GM18861 (cell line): ENCODE data around the gene IL36B.
"Not testable (repeated sequence)": the region's sequence is repeated elsewhere in the genome, so short reads cannot be mapped to it uniquely, and the experiment has no call there.

Source experiments
- ATAC-seq: cut with Tn5 transposase; IDR thresholded peaks from one replicate; pipeline ENCODE4 v1.9.1; 2021; ENCODE audit not compliant: unreplicated experiment

Gene IL36B

DNA sequence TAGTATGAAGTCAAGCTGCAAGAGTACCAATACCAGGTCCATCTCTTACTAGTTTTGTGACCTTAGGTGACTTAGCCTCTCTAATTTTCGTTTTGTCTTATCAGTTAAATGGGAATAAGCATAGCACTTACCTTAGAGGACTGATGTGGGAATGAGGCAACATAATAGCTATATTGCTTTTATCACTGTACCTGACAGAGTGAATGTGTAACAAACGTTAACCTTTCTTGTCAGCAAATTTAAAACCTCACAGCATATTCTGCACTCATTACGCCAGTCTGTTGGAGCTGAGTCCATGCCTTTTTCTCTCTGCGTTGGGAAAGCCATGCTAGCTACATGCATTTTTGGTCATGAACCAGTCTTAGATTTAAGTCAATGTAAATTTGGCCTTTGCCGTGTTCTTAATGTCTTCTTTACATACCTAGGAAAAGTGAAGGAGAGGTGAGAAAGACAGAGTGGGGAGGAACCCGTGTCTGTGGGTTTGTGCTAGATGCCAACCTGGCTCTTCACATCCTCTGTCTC, at the start of gene IL36B:
Gene IL36B, minus strand, starts transcription at position 472 of the 522 bp plus-strand sequence.
- no peak for ATAC-seq

DNA sequence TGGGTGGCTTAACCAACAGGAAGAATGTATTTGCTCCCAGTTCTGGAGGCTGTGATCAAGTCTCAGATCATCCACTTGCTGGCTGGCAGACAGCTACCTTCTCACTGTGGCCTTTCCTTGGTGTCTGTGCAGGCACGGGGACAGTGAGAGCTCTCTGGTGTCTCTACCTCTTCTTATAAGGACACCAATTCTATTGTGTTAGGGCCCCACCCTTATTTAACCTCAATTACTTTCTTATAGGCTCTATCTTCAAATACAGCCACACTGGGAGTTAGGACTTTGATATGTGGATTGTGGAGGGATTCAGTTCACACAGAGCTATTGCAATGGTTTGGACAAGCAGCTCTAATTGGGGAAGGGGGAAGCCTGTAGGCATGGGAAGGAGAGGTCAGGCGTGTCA, 49.5 kb upstream of the IL36B start:
- ATAC-seq: no peak

DNA sequence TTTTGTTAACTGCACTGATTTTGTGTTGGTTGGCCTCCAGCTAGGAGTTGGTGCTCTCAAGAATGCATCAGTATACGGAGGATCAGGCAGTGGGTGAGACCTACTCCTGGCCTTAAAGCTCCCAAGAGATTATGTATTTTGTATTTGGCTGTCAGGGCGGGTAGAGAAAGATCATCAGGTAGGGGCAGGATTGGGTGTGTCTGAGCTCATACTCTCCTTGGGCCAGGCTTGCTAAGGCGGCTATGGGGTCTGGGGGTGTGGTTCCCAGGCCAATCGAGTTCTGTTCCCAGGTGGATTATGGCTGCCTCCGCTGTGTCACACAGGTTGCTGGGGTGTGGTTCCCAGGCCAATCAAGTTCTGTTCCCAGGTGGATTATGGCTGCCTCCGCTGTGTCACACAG, 45.9 kb upstream of the IL36B start:
- ATAC-seq: no peak

DNA sequence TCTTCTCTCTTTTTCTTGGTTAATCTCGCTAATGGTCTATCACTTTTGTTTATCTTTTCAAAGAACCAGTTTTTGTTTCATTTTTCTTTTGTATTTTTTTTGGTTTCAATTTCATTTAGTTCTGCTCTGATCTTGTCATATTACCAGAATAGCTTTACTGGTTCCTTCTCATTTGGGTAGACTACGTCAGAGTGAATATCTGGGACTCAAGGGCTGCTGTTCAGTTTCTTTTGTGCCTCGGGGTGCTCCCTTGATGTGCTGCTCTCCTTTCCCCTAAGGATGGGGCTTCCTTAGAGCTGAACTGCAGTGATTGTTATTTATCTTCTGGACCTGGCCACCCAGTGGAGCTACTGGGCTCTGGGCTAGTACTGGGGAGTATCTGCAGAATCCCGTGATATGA, 45.4 kb upstream of the IL36B start:
- no peak for ATAC-seq

DNA sequence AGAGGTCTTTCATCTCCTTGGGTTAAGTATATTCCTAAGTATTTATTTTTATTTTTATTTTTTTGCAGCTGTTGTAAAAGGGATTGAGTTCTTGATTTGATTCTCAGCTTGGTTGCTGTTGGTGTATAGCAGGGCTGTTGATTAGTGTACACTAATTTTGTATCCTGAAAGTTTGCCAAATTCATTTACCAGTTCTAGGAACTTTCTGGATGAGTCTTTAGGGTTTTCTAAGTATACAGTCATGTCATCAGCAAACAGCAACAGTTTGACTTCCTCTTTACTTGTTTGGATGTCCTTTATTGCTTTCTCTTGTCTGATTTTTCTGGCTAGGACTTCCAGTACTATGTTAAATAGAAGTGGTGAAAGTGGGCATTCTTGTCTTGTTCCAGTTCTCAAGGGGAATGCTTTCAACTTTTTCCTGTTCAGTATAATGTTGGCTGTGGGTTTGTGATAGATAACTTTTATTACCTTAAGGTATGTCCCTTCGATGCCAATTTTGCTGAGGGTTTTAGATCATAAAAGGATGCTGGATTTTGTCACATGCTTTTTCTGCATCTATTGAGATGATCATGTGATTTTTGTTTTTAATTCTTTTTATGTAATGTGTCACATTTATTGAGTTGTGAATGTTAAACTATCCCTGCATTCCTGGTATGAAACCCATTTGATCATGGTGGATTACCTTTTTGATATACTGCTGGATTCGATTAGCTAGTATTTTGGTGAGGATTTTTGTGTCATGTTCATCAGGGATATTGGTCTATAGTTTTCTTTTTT, 44.4 kb upstream of the IL36B start:
- not testable (repeated sequence) for ATAC-seq

DNA sequence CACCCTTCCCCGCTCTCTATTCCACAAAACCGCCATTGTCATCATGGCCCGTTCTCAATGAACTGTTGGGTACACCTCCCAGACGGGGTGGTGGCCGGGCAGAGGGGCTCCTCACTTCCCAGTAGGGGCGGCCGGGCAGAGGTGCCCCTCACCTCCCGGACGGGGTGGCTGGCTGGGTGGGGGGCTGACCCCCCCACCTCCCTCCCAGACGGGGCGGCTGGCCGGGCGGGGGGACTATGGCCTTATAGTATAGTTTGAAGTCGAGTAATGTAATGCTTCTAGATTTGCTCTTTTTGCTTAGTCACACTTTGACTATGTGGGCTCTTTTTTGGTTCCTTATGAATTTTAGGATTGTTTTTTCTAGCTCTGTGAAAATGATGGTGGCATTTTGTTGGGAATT, 43.6 kb upstream of the IL36B start:
- not testable (repeated sequence) for ATAC-seq

DNA sequence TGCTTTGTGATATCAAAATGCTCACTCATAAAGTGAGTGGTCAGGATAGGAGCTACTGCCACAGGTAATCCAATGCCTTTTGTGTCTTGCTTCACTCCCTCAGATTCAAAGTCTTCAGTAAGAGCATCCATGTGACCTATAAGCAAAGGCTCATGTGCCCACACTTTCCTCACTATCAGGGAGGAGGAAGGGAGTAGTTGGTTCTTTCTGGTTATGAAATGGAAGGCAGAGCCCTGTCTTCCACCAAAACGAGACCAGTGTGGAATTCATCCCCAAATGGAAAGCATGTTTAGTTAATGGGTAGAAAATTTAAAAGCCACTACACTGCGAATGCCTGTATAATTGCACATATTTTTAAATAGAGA, 40.9 kb upstream of the IL36B start:
- no peak for ATAC-seq

DNA sequence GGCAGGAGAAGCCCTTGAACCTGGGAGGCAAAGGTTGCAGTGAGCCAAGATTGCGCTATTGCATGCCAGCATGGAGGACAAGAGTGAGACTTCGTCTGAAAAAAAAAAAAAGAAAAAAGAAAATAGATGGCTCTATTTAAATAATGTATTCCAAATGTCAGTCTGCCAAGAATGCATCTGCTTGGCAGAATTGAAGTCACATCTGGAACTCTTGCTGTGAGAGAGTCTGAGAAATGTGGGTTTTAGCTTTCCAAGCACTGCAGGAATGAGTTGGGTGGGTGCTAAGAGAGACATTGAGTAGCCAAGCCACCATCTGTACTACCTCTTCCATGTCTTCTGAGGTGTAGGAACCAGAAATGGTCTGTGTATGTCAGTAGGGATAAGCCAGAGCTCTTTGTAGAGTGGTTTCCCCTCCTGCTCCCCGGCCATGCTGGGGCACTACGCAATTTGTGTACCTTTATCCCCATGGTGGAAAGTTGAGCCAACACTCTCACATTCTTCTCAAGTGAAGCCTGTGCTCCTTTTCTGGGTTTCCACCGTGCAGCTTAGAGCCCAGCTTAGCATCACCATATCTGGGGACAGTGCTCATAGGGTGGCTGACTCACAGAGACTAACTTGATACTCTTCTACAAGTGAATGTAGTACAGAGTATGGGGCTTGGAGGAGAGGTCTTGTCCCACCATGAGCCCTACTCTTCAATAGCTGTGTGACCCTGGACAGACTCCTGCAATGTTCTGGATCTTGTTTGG, 40.4 kb upstream of the IL36B start:
- ATAC-seq: no peak

DNA sequence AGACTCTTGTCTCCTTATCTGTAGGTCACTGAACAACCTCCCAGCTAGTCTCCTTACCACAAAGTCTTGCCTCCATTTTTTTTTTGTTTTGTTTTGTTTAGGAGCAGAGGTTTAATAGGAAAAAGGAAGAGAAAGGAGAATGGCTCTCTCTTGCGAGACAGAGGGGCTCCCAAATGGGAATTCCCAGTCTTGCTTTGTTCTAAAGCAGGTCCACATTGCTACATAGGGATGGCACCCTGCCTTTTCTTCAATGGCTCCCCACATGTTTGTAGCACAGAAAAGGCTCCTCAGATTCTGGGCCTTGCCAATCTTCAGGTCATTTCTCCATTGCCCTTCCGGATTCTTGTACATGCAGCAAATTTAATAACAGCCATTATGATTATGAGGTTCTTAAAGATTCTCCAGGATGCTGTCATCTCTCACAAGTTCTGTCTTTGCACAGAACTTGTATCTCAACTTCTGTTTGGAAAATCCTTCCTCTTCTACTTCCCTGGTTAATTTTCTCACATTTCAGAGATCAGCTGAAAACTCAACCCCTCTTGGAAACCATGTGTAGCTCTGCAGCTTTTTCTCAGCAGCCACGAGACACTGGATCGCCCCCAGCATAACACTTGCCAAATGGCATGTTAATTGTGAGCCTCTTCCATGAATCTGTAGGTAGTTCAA, 38.7 kb upstream of the IL36B start:
- ATAC-seq: no peak

DNA sequence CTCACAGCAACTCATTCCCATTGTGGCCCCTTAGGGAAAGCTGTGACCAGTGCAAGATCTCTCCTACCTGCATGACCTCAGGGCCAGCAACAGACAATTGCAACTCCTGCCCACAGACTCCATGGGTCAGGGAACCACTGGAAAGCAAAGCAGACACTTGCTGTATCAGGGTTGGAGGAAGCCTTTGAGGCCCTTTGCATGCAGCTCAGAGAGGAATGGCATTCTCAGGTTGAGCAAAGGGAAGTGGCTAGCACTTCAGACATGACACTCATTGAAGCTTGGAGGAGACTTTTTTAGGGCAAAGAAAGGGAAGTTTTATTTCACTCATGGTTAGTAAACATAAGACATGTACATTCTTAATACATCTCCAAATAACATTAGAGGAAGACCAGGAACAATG, 37.2 kb upstream of the IL36B start:
- no peak for ATAC-seq

DNA sequence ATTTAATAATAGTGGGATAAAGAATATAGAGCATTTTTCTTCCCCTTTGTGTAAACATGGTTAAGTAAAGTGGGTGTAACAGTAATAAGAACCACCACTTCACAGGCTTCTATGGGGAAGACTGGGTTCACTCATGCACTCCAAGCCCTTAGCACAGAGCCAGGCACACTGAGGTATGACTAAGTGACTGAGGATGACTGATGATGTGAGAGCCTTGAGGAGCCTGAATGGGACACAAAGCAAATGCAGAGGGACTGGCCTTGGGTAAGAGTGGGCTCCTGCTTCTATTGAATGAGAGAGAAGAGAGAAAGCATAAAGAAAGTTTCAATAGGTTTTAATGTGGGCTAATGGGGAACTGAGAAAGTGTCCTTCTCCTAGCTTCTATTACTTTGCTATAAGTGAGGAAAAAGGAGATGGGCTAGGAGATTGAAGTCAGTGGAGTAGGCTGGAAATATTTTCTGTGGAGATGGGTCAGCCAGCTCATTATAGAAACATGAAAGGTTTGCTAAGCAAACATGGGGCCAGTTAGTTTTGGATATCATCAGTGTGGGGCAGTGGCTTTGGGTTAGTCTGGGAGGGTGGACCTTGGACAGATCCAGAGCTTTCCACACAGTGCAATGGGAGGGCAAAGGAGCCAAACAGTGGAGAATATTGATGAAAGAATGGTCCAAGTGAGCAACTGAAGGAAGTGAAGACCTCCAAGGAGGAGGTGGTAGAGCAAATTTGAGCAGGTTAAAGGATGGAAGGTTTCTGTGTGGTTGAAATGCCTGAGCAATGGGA, 35.7 kb upstream of the IL36B start:
- ATAC-seq: no peak

DNA sequence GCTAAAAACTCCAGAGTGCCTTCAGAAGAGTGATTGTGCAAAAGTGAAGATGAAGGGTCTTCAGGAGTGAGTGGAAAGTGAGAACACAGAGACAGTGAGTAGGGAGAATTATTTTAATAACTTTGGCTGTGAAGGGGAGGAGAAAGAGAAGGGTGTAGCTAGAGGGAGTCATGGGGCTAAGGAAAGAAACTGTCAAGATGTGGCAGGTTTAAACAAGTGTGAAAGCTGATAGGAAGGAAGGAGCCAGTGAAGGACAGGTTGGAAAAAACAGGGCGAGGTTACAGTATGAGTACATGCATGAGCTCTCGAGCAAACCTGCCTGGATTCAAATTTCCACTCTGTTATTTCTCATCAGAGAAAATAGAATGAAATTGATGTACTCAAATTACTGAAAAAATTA, 32.9 kb upstream of the IL36B start:
- ATAC-seq: no peak

DNA sequence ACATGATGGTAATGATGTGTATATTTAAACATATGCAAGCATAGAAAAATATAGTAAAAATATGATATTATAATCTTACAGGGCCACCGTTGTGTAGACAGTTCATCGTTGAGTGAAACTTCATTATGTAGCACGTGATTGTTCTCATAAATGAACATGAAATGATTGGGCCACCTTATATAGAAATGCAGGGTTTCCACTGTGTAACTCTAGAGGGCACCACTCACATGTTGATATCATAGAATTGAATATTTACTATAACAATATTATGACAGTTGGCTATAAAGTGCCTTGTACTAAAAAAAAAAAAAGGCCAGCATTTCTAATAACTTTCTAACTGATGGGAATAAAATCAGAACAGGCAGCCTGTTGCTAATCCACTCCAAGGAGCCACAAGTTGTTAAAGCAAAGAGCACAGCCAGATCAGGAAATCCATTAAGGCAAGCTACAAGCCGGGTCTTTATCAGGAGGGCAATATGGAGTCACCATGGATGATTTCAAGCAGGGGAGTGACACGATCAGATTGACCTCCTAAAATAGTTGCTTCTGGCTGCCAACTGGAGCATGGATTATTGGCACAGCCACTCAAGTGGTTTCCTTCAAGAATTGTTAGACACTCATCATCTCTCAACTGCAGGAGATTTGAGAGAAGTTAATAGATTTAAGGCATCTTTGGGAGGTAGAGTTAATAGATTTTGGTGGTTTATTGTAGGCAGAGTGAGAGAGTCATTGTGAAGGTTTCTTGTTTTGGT, 31.8 kb upstream of the IL36B start:
- ATAC-seq: no peak

DNA sequence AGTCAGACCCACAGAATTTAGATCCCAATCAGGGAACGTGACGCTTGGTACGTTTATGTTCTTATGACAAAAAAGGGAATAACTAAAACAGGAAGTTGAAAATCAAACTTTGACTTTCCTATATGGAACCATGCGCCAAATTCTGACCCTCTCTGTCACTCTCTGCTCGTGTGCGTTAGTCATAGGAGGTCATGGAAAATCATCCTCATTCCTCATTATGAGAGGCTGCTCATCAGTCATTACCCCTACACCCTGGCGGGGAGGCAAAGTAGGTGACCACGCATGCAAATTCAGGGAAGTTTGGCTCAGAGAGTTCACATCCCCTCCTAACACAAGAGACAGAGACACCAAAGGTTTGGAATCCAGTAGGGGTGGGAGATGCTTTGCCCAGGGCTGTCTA, 30.6 kb upstream of the IL36B start:
- no peak for ATAC-seq

DNA sequence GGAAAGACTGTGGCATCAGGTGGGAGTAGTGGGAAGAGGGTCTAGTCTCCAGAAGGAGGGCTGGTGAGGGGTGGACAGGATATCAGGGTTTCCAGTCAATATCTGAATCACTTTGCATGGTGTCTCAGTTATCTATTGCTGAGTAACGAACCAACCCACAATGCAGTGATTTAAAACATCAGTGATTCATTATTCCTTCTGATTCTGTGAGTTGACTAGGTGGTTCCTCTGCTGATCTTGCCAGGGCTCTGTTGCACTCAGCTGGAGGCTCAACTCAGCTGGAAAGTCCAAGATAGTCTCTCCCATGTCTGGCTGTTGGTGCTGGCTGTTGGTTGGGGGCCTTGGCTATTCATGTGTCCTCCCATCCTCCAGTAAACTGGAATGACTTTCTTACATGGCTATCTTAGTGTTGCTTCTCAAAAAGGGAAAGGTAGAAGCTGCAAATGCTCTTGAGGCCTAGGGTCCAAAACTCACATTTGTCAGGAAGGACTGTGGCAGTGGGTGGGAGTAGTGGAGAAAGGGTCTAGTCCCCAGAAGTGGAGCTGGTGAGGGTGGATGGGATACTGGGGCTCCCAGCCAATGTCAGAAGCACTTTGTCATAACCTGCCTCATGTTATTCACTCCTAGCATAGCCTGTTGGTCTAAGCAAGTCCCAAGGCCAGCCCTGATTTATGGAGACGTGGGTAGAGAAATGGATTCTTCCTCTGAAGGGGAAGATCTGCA, 29.0 kb upstream of the IL36B start:
- no peak for ATAC-seq

DNA sequence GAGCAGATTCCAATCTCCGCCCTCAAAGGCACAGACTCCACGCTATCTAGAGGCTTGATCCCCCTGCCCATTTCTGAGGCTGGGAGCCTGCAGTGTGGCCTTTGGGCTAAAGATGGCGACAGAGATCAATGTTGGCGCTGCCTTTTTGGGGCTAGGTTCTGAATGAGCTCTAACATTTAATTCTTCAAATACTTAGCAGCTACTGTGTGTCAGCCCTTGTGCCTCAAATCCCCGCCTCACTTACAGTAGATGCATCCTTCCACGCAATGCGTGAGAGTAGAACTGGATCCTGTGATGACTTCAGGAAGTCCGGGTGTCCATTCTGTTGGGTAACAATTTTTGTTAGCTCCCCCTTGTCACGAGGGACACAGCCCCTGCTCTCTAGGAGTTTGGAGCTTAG, 27.5 kb upstream of the IL36B start:
- ATAC-seq: no peak

DNA sequence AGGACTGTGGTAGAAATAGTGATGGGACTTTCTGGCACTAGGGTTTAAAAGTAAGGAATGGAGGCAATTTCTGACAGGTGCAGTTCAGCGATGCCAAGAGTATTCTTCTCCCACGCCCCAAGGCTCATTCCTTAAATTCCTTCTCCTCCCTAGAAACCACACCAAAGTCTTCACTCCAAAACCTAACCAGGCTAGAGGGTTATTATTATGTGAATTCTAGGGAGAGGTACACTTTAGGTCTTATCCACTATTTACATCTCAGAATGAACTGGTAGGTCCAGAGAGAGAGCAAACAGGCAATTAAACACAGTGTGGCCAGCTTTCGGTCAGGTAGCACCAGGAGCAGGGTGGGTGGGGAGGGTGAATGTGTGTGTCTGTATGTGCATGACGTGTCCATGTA, 26.5 kb upstream of the IL36B start:
- no peak for ATAC-seq

DNA sequence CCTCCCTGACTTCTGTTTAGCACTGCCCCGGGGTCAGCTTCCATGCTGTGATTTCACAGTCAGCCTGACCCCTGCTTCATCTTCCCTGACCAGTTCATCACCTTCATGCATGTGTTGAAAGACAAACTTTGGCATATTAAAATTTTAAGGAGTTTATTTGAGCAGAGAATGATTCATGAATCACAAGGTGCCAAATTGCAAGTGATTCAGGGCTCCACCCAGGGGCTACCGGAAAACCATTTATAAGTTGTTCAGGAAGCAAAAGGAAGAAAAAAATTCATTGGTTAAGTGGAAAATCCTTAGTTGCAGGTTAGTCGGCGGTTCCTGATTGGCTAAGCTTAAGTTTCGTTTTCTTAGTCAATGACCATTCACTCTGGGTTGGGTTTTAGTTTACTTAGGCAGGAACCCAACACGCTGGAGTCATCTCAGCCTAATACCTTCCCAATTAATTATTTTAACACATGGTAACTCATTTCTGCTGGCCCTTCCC, 25.7 kb upstream of the IL36B start:
- no peak for ATAC-seq

DNA sequence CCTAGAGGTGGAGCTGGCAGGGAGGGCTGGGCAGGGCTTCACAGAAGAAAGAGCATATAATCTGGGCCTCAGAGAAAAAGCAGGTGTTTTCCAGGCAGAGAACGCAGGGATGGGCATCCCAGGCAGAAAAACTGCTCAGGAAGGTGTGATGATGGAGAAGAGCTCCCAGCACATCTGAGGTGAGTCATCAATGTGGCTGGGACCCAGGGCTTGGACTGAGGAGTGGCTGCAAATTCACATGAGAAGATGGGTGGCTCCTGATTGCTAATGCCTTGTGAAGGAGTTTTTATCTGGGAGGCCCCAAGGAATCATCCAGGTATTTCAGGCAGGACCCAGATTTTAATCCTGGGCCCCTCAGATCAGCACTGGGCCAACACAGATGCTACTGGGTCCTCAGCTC, 25.3 kb upstream of the IL36B start:
- ATAC-seq: no peak
